ENCODE measurements around the gene CTAG1B.
"Not testable (repeated sequence)": the region's sequence is repeated elsewhere in the genome, so short reads cannot be mapped to it uniquely, and the experiment has no call there.

Gene CTAG1B

GRCh38 chrX:154619182-154619581, at the start of gene CTAG1B:
Gene CTAG1B (minus strand): TSS chrX:154619282. CDS start chrX:154619218, 64 bp downstream.
- intact Hi-C loops (cut with DNase I); DNase-seq: not testable (repeated sequence)

- DNase-seq, result no peak
Measured at GRCh38 chrX:154661899-154662298, 42.8 kb upstream of the CTAG1B start.

GRCh38 chrX:154661170-154661569, 42.1 kb upstream of the CTAG1B start:
- no peak for DNase-seq
- intact Hi-C loops (cut with DNase I), result no loop called here

More at GRCh38 chrX:154661899-154662298, 42.8 kb upstream of the CTAG1B start:
- intact Hi-C loops (cut with DNase I), result no loop called here

GRCh38 chrX:154660541-154660940, 41.5 kb upstream of the CTAG1B start:
- intact Hi-C loops (cut with DNase I), result no loop called here
- DNase-seq, result no peak

- no peak for DNase-seq
- intact Hi-C loops (cut with DNase I), result no loop called here
Measured at GRCh38 chrX:154658957-154659356, 39.9 kb upstream of the CTAG1B start.

- DNase-seq, result no peak
- intact Hi-C loops (cut with DNase I), result no loop called here
Measured at GRCh38 chrX:154658187-154658586, 39.1 kb upstream of the CTAG1B start.

GRCh38 chrX:154657226-154657805, 38.2 kb upstream of the CTAG1B start:
- intact Hi-C loops (cut with DNase I), result no loop called here
- DNase-seq, result no peak

GRCh38 chrX:154655786-154656185, 36.7 kb upstream of the CTAG1B start:
- DNase-seq, result no peak
- intact Hi-C loops (cut with DNase I), result no loop called here

GRCh38 chrX:154655346-154655745, 36.3 kb upstream of the CTAG1B start:
- intact Hi-C loops (cut with DNase I), result no loop called here
- DNase-seq, result no peak

- DNase-seq, result no peak
- intact Hi-C loops (cut with DNase I), result no loop called here
Measured at GRCh38 chrX:154654925-154655324, 35.8 kb upstream of the CTAG1B start.

- no peak for DNase-seq
Measured at GRCh38 chrX:154654372-154654771, 35.3 kb upstream of the CTAG1B start.

GRCh38 chrX:154653413-154653812, 34.3 kb upstream of the CTAG1B start, which contains the start of gene CTAG2:
Gene CTAG2 (minus strand): TSS chrX:154653579. CDS start chrX:154653515, 64 bp downstream.
- DNase-seq; intact Hi-C loops (cut with DNase I): not testable (repeated sequence)

More at GRCh38 chrX:154654372-154654771, 35.3 kb upstream of the CTAG1B start:
- intact Hi-C loops (cut with DNase I), result no loop called here

GRCh38 chrX:154653048-154653401, 33.9 kb upstream of the CTAG1B start:
- no peak for DNase-seq
- intact Hi-C loops (cut with DNase I), result no loop called here

- intact Hi-C loops (cut with DNase I), result no loop called here
- DNase-seq, result no peak
Measured at GRCh38 chrX:154652311-154653047, 33.4 kb upstream of the CTAG1B start.

GRCh38 chrX:154650221-154650510, 31.1 kb upstream of the CTAG1B start:
- DNase-seq, result peak in 5 of 10 donors; percentile 30 to 90 (median 84)
- intact Hi-C loops (cut with DNase I), result no loop called here

- intact Hi-C loops (cut with DNase I), result no loop called here
- peak in 2 of 10 donors; percentile 77 to 81 for DNase-seq
Measured at GRCh38 chrX:154649503-154650220, 30.6 kb upstream of the CTAG1B start.

- intact Hi-C loops (cut with DNase I), result no loop called here
Measured at GRCh38 chrX:154648931-154649330, 29.8 kb upstream of the CTAG1B start.

GRCh38 chrX:154645745-154646378, 26.8 kb upstream of the CTAG1B start:
- DNase-seq; intact Hi-C loops (cut with DNase I): not testable (repeated sequence)

More at GRCh38 chrX:154648931-154649330, 29.8 kb upstream of the CTAG1B start:
- no peak for DNase-seq

GRCh38 chrX:154643708-154644107, 24.6 kb upstream of the CTAG1B start:
- intact Hi-C loops (cut with DNase I); DNase-seq: not testable (repeated sequence)

- intact Hi-C loops (cut with DNase I); DNase-seq: not testable (repeated sequence)
Measured at GRCh38 chrX:154641740-154642139, 22.7 kb upstream of the CTAG1B start.

- intact Hi-C loops (cut with DNase I); DNase-seq: not testable (repeated sequence)
Measured at GRCh38 chrX:154633661-154634060, 14.6 kb upstream of the CTAG1B start.

Measured in posterior cingulate gyrus (tissue), 11 donors.